Measurements from ENCODE around the gene DOLPP1.
"Not testable (repeated sequence)": the region's sequence is repeated elsewhere in the genome, so short reads cannot be mapped to it uniquely, and the experiment has no call there.

DOLPP1 gene

DNA sequence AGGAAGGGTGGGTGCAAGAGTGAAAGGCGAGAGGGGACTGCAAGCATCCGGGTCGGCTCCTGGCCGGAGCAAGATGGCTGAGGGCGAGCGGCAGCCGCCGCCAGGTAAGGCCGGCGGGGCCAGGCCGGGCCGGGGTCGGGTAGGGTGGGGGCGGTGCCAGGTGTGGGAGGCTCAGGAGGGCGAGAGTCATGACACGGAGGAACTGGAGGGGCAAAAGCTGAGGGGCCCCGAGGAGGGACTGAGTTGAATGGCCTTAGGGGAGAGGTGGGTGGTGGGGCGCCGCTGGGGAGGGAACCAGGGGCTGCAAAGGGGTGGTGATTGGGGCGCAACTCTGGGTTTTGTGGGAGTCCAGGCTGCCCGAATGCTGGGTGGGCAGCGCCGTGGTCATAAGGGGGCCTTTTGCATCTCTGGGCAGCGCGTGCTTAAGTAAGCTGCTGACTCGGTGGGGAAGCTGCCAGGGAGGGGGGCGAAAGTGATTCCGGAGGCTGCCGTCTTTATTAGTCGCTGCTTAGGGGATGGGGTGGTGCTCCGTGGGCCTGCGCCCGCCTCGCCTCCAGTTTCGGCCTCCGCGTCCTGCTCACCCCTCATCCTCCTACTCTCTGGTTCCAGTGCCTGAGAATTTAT, 30.7 kb downstream of the DOLPP1 start:
- DNase-seq (ENCODE audit: low read depth in 2 of 2), result no peak

DNA sequence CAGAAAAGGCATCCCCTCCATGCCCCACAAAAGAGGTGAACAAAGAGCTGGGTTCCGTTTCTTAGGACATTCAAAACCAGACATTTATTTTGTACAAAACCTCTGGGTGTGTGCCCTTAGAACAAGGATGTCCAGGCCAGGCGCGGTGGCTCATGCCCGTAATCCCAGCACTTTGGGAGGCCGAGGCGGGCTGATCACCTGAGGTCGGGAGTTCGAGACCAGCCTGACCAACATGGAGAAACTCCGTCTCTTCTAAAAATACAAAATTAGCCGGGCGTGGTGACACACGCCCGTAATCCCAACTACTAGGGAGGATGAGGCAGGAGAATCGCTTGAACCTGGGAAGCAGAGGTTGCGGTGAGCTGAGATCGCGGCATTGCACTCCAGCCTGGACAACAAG, 31.6 kb downstream of the DOLPP1 start:
- not testable (repeated sequence) for DNase-seq (ENCODE audit: low read depth in 2 of 2)

DNA sequence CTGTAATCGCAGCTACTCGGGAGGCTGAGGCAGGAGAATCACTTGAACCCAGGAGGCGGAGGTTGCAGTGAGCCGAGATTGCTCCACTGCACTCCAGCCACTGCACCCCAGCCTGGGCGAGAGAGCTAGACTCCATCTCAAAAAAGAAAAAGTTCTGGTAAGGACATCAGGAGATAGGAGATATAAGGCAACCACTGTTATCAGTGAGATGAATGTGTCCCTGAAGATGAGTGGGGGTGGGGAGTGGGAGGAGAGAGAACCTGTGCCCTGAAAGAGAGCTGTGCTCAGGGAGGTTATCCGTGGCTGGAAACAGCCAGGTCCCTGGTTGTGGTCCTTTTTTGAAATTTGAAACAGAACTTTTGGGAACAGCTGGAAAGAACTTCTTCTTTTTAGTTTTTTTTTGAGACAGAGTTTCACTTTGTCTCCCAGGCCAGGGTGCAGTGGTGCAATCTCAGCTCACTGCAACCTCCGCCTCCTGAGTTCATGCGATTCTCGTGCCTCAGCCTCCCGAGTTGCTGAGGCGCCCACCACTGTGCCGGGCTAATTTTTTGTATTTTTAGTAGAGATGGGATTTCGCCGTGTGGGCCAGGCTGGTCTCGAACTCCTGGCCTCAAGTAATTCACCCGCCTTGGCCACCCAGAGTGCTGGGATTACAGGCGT, 32.9 kb downstream of the DOLPP1 start:
- no peak for DNase-seq (ENCODE audit: low read depth in 2 of 2)

DNA sequence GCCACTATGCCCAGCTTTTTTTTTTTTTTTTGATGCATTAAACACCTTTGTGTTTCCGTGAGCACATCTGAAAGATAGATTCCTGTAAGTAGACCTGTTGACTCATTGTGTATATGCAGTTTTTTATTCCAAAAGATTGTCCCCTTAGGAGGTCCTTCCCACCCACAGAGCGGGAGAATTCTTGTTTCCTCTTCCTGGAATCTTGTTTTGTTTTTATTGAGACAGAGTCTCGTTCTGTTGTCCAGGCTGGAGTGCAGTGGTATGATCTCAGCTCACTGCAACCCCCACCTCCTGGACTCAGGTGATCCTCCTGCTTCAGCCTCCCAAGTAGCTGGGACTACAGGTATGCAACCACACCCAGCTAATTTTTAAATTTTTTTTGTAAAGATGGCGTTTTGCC, 37.9 kb downstream of the DOLPP1 start:
- DNase-seq (ENCODE audit: low read depth in 2 of 2), result no peak

DNA sequence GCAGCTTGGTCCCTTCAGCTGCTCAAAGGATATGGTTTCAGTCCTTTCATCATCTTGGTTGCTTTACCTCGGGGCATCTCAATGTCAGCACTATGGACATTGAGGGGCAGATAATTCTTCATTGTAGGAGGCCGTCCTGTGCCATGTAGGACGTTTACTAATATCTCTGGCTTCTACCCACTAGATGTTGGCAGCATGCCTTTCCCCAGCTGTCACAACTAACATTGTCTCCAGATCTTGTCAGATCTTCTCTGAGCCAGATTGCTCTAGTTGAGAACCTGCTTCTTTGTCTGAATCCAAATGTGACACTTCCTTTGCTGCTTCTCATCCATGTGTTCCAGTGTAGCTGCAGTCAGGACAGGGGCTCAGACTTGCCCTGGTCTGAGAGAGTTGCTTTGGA, 40.6 kb downstream of the DOLPP1 start:
- DNase-seq (ENCODE audit: low read depth in 2 of 2), result no peak

DNA sequence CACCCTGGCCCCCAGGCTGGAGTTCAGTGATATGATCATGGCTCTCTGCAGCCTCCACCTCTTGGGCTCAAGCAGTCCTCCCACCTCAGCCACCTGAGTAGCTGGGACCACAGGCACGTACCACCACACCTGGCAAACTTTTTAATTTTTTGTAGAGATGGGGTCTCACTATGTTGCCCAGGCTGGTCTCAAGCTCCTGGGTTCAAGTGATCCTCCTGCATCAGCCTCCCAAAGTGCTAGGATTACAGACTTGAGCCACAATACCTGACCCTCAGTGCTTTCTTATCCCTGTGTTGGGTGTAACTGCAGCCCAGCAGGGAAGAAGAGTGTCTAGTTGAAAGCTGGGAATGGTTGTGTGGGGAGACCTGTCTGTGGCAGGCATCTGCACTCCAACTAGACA, 41.2 kb downstream of the DOLPP1 start:
- no peak for DNase-seq (ENCODE audit: low read depth in 2 of 2)

DNA sequence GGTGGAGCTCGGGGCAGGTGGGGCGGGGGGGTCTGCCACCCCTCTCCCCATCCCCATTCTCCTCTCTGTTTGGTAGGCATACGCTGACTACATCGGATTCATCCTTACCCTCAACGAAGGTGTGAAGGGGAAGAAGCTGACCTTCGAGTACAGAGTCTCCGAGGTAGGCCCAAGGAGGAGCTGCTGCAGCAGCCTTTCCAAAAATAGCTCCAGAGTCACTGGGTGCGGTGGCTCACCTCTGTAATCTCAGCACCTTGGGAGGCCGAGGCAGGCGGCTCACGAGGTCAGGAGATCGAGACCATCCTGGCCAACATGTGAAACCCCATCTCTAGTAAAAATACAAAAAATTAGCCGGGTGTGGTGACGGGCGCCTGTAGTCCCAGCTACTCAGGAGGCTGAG, 42.1 kb downstream of the DOLPP1 start:
- DNase-seq (ENCODE audit: low read depth in 2 of 2), result not testable (repeated sequence)

DNA sequence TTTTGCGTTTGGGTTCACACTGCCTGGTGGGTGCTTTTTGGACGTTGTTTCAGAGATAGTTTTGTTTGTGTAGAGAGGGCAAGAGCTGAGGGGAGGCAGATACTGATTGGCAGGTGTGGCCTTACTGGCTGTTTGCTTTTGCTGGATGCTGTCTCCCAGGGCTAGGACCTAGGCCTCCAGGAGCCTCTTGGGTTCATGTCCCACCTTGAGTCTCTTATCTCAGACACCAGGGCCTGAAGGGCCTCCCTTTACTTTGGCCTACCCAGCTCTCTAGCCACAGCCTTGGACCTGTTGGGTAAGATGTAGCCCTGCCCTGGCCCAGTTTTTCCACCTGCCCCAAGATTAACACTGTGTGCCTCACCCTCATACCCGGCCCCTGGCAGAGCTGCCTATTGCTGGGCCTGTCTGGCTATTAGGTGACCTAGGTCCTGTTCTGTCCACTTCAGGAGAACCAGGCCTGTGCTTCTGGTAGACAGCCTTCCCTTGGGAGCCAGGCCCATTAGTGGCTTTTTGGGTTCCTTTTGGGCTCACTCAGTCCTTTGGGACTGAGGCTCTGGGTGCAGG, 43.7 kb downstream of the DOLPP1 start:
- DNase-seq (ENCODE audit: low read depth in 2 of 2), result no peak

DNA sequence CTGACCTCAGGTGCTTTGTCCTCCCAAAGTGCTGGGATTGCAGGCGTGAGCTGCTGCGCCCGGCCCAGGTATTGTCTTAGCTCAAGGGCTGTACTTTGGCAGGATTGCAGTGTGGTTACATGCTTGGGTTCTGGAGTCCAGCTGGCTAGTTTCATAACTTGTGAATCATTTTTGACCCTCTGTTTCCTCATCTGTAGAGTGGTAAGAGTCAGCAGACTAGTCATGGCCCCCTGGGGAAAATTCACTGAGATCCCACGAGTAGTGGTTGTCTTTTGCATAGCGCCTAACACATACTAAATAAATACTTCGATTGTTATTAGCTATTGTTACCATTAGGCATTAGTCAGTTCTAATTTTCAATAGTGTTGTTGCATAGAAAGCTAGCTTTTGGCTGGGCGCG, 44.6 kb downstream of the DOLPP1 start:
- DNase-seq (ENCODE audit: low read depth in 2 of 2), result peak; percentile 53 to 58

DNA sequence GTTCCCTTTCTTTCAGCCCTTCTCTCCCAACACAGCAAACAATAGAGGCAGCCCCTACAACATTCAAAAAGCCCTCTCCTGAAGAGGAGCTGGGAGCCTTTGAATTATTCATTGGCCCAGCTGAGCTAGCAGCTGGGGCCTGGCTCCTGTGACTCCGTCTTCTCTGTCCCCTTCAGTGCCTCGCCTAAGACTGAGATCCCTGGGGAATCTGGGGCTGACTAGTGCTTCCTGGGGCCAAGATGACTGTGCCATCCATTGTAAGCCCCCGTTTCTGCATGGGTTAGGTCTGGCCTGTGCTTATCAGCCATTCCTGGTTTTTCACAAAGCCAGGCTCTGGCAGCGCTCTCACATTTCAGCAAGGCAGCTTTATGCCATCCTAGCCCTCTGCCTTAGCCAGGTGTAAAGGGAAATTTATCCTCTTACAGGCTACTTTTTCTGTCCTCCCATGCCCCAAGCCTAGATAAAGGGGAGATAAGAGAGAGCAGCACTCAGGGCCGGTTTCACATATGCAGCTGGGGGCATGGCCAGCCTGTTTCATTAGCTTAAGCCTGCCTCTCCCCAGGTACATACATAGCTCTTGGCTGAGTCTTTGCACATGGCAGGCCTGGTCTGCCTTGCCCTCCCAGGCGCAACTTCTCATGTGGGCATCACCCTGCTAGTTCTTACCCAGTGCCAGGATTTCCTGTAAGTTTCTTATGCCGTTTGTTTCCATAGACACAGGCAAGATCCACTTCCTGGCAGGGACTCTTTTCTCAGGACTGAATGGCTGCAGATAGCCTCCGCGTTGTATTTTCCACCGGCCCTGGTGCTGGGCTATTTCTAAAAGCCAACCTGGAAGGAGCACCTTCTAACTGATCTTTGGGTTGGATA, 46.1 kb downstream of the DOLPP1 start:
- DNase-seq (ENCODE audit: low read depth in 2 of 2), result no peak

DNA sequence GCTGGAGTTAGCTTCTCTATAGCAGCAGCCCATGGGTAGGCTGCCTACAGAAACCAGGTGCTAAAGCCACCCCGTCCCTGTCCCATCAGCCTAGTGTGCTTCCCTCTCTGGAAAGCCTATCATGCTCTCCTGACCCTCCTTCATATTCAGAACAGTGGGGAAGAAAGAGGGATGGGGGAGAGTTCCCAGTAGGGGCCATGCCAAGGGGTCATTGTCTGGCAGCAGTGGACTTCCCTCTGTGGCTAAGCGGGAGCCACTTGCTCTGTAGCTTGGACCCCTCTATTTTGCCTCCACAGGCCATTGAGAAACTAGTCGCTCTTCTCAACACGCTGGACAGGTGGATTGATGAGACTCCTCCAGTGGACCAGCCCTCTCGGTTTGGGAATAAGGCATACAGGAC, 47.8 kb downstream of the DOLPP1 start:
- no peak for DNase-seq (ENCODE audit: low read depth in 2 of 2)

DNA sequence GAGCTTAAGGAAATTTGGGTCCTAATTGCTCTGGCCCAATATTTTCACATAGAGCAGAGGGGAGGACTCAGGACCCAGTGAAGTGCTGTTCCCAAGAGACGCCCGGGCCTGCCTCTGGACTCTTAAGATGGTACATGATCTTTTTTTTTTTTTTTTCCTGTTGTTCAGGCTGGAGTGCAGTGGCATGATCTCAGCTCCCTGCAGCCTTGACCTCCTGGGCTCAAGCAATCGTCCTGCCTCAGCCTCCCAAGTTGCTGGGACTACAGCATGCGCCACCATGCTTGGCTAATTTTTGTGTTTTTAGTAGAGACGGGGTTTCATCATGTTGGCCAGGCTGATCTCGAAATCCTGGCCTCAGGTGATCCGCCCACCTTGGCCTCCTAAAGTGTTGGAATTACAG, 49.4 kb downstream of the DOLPP1 start:
- DNase-seq (ENCODE audit: low read depth in 2 of 2), result not testable (repeated sequence)

DNA sequence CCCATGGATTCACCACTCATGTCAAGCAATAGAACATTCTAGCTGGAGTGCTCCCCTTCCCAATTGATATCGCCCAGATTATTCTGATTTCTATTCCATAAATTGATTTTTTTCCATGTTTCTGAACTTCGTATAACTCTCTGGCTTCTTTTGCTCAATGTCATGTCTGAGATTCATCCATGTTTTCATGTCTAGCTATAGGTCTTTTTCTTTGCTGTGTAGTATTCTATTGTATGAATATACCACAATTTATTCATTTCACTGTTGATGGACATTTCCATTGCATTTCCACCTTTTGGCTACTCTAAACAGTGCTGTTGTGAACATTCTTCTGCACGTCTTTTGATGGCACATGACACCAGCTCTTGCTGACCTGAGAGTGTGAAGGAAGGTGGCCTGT, 49.9 kb downstream of the DOLPP1 start:
- no peak for DNase-seq (ENCODE audit: low read depth in 2 of 2)

DNA sequence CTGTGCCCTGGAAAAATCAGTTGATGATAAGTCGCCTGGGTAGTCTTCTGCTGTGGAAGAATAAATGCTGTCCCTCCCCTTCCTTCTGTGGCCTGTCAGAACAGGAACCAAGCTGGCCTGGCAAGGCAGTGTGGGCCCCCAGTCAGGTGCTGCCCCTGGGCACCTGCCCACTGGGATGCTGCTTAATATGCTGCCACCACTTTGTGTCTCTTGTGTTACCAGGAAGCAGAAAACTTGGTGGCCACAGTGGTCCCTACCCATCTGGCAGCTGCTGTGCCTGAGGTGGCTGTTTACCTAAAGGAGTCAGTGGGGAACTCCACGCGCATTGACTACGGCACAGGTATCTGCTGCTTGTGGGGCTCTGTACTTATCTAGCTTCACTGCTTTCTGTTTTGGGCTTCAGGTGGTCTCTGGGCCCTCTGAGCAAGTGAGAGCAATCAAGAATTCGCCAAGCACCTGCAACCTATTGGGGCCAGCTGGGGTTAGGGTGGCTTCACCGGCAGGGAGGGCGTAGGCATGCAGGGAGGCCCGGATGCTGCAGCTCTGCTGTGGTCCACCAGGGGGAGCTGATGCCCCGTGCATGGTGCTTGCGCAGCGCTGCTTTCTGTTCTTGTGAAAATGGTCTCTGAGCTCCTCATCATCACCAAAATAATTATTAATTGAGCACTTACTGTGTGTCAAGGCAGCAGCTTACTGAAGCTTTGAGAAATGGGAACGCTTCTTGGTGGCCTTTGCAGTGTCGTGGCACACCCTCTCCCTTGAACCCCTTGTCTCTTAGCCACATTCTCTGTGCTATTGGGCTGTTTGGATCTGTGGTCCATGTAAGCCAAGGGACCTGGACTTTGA, 50.6 kb downstream of the DOLPP1 start:
- DNase-seq (ENCODE audit: low read depth in 2 of 2), result no peak

DNA sequence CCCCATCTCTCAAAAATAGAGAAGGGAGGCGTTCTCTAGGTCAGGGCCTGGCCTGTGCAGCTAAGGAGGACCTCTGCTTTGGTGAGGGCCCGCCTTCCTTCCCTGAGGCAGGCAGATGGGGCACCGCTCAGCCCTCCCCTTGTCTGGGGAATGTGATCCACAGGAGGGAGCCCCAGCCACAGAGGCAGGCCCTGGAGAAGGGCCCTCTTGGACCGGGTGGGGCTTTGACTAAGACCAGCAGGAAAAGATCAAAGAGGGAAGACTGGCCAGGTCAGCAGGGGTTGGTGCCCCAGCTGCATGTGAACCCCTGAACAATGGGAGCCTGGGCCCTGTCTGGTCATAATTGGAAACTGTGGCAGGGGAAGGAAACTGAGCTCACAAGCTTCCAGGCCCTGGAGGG, 52.2 kb downstream of the DOLPP1 start:
- DNase-seq (ENCODE audit: low read depth in 2 of 2), result no peak

DNA sequence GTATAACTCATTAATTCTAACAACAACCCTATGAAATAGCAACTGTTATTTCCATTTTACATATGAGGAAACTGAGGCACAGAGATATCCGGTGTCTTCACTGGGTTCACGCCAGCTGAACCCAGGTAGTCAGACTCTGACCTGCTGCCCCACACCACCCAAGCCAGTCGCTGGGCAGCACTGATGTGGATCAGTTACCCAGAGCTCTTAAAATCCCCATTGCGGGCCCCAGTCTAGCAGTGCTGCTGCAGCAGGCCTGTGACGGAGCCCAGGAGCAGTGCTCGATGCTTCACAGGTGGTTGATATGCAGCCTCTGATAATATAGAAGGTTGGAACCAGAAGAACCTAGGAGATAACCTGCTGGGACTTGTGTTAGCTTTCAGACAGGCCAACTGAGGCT, 54.6 kb downstream of the DOLPP1 start:
- DNase-seq (ENCODE audit: low read depth in 2 of 2), result no peak

DNA sequence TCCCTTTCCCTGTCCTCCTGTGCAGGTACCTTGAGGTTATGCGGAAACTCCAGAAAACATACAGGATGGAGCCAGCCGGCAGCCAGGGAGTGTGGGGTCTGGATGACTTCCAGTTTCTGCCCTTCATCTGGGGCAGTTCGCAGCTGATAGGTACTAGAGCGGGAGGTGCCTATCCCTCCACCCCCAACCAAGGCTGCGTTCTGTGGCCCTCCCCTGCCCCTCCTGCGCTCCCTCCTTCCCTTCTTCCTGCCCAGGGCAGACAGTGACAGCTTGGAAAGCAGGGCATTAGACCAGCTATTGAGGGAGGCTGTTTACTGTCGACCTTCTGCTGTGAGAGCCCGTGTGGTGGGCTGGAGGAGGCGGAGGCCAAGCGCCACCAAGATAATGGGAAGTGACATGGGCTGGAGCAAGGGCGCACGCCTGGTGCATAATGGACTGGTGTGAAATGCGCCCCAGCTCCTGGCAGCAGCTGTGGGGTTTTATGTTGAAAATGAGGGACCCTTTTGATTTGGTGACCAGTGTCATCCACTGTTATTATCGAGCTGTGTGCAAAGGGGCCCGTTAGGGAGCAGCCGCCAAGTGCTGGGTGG, 55.6 kb downstream of the DOLPP1 start:
- DNase-seq (ENCODE audit: low read depth in 2 of 2), result no peak

DNA sequence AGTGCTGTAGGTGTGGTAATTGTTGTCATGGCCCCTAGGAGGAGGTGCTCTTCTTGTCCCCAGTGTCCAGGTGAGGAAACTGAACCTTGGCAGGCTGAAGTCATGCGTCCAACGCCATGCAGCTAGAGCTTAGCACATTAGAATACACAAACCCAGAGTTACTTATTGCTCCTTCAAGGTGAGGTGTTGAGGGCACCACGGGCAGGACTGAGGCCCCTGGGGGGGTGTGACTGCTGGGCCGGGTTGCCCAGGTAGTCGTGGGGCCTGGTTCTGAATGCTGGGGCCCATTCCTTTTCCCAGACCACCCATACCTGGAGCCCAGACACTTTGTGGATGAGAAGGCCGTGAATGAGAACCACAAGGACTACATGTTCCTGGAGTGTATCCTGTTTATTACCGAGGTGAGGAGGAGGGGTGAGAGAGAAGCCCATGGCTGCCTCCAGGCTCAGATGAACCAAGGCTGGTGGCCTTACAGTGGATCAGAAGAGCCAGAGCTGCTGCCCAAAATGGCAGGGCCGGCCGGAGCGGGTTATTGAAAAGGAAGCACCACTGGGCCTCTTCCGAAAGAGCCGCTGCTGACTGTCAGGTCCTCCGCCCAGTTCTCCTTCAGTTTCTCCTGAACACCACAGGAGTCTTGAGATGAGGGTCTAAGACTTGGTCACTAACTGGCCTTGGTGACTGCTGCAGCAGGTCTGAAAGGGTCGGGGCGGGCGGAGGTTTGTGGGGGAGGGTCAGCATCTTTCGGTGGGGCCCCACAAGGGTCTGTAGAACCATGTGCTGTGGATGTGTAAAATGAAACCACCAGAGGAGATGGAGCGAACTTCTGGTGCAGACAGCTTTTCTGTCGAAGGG, 56.6 kb downstream of the DOLPP1 start:
- DNase-seq (ENCODE audit: low read depth in 2 of 2), result no peak

DNA sequence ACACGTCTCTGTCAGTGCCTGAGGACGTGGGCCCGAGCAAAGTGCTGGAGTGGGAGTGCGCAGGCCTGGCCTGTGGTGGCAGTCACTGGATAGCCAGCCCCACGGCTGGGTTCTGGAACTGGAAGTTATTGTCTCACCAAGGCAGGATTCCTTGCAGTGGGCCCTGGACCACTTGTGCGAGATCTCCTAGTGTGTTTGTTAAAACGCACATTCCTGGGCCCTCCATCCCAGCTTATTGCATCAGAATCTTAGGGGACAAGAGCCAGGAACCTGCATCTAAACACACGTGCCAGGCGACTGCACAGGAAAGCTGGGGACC, 57.2 kb downstream of the DOLPP1 start:
- DNase-seq (ENCODE audit: low read depth in 2 of 2), result no peak

DNA sequence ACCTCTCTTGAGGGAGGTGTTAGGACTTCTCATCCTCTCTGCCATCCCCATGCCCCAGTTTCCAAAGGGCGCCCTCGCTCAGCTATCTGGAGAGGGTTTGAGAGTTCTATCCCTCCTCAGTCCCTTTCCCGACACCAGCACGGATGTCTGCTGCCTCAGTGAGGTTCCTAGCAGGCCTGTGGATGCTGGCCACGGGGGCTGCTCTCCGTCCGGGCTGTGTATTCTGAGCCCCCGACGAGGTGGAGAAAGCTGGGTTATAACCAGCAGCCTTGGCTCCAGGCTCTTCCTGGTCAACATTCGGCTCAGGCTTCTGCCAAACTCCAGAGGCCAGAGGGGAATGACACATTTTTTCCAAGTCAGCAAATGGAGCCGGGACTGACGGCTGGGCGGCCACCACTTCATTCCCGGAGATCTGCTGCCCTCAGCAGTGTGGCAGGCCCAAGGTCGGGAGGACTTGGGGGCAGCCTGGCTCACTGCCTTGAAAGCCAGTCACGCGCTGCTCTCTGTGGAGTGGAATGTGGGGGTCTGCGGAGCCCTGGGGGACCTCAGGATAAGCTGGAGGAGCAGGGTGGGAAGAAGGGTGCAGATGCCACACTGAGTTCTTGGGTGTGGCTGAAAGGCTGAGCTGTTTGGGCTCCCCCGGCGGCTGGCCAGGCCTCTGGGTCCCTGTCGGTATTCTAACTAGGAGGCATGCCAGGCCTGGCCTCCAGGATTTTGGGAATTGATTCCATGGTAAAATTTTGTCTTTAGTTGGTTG, 57.7 kb downstream of the DOLPP1 start:
- DNase-seq (ENCODE audit: low read depth in 2 of 2), result no peak
